ENCODE measurements around the gene CCT8L2.
"Not testable (repeated sequence)": the region's sequence is repeated elsewhere in the genome, so short reads cannot be mapped to it uniquely, and the experiment has no call there.

CCT8L2 gene

DNA sequence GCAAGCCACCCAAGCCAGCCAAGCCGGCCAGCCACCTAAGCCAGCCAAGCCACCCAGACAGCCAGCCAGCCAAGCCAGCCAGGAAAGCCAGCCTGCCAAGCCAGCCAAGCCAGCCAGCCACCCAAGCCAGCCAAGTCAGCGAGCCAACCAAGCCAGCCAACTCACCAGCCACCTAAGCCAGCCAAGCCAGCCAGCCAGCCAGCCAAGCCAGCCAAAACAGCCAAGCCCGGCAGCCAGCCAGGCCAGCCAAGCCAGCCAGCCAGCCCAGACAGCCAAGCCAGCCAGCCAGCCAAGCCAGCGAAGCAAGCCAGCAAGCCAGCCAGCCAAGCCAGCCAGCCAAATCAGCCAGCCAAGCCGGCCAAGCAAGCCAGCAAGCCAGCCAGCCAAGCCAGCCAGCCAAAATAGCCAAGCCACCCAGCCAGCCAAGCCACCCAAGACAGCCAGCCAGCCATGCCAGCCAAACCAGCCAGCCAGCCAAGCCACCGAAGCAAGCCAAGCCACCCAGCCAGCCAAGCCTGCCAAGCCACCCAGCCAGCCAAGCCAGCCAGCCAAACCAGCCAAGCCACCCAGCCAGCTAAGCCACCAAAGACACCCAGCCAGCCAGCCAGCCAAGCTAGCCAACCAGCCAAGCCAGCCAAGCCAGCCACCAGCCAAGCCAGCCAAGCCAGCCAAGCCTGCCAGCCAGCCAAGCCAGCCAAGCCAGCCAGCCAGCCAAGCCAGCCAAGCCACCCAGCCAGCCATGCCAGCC lies 27.6 kb downstream of the CCT8L2 start:
- H3K9me3 ChIP-seq (ENCODE audit: insufficient read depth, low read depth, low read length): peaks cover 25% of the 10 kb centered on the region; the same call in 1 of the 2 replicates
- WGBS: 76% methylated on average over 6 of the region's 6 CpGs
- not testable (repeated sequence) for H3K27me3 ChIP-seq (ENCODE audit: insufficient read depth, low read length)

DNA sequence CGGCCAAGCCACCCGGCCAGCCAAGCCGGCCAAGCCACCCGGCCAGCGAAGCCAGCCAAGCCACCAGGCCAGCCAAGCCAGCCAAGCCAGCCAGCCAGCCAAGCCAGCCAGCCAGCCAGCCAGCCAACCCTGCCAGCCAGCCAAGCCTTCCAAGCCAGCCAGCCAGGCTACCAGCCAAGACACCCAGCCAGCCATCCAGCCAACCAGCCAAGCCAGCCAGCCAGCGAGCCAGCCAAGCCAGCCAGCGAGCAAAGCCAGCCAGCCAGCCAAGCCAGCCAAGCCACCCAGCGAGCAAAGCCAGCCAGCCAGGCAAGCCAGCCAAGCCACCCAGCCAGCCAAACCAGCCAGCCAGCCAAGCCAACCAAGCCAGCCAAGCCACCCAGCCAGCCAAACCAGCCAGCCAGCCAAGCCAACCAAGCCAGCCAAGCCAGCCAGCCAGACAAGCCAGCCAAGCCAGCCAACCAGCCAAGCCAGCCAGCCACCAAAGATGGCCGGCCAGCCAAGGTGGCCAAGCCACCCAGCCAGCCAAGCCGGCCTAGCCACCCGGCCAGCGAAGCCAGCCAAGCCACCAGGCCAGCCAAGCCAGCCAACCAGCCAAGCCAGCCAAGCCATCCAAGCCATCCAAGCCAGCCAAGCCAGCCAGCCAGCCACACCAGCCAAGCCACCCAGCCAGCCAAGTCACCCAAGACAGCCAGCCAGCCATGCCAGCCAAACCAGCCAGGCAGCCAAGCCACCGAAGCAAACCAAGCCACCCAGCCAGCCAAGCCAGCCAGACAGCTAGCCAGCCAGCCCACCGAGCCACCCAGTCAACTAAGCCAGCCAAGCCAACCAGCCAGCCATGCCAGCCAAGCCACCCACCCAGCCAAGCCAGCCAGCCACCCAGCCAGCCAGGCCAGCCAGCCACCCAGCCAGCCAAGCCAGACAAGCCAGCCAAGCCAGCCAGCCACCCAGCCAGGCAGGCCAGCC lies 28.8 kb downstream of the CCT8L2 start:
- Histone ChIP-seq H3K27me3 (ENCODE audit: insufficient read depth, low read length) (no peaks in the 10 kb centered on the region), H3K9me3 (ENCODE audit: insufficient read depth, low read depth, low read length) (peaks cover 23% of the 10 kb centered on the region; the same call in 1 of the 2 replicates), H3K27ac (ENCODE audit: low read depth, low read length) (no peak overlapping the region), H3K36me3 (ENCODE audit: insufficient read depth, low read length) (no peaks in the 10 kb centered on the region), H3K4me3 (ENCODE audit: low read length) (no peak overlapping the region), H3K9ac (ENCODE audit: low read depth, low read length) (no peak overlapping the region), H3K4me1 (ENCODE audit: insufficient read depth, low read length) (no peaks in the 10 kb centered on the region)
- WGBS: 79% methylated on average over 14 of the region's 14 CpGs

More for the DNA sequence above, 27.6 kb downstream of the CCT8L2 start:
- H3K36me3 ChIP-seq (ENCODE audit: insufficient read depth, low read length); H3K27ac ChIP-seq (ENCODE audit: low read depth, low read length); H3K4me1 ChIP-seq (ENCODE audit: insufficient read depth, low read length); H3K4me3 ChIP-seq (ENCODE audit: low read length); H3K9ac ChIP-seq (ENCODE audit: low read depth, low read length): not testable (repeated sequence)

DNA sequence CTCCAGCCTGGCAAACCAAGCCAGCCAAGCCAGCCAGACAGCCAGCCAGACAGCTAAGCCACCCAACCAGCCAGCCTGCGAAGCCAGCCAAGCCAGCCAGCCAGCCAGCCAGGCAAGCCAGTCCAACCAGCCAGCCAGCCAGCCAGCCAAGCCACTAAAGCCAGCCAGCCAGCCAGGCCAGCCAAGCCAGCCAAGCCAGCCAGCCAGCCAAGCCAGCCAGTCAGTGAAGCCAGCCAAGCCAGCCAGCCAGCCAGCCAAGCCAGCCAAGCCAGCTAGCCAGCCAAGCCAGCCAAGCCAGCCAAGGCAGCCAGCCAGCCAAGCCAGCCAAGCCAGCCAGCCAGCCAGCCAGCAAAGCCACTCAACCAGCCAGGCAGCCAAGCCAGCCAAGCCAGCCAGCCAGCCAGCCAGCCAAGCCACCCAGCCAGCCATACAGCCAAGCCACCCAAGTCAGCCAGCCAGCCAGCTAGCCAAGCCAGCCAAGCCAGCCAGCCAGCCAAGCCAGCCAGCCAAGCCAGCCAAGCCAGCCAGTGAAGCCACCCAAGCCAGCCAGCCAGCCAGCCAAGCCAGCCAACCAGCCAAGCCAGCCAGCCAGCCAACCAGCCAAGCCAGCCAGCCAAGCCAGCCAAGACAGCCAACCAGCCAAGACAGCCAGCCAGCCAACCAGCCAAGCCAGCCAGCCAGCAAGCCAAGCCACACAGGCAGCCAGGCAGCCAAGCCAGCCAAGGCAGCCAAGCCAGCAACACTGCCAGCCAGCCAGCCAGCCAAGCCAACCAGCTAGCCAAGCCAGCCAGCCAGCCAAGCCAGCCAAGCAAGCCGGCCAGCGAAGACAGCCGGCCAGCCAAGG lies 29.7 kb downstream of the CCT8L2 start:
- no peak overlapping the region for H3K9ac ChIP-seq (ENCODE audit: low read depth, low read length)
- H3K36me3 ChIP-seq (ENCODE audit: insufficient read depth, low read length): no peaks in the 10 kb centered on the region
- H3K4me3 ChIP-seq (ENCODE audit: low read length): no peak overlapping the region
- peaks cover 17% of the 10 kb centered on the region; the same call in 1 of the 2 replicates for H3K9me3 ChIP-seq (ENCODE audit: insufficient read depth, low read depth, low read length)
- H3K4me1 ChIP-seq (ENCODE audit: insufficient read depth, low read length): no peaks in the 10 kb centered on the region
- no peak overlapping the region for H3K27ac ChIP-seq (ENCODE audit: low read depth, low read length)
- 69% methylated on average over 4 of the region's 4 CpGs for WGBS
- H3K27me3 ChIP-seq (ENCODE audit: insufficient read depth, low read length): no peaks in the 10 kb centered on the region

DNA sequence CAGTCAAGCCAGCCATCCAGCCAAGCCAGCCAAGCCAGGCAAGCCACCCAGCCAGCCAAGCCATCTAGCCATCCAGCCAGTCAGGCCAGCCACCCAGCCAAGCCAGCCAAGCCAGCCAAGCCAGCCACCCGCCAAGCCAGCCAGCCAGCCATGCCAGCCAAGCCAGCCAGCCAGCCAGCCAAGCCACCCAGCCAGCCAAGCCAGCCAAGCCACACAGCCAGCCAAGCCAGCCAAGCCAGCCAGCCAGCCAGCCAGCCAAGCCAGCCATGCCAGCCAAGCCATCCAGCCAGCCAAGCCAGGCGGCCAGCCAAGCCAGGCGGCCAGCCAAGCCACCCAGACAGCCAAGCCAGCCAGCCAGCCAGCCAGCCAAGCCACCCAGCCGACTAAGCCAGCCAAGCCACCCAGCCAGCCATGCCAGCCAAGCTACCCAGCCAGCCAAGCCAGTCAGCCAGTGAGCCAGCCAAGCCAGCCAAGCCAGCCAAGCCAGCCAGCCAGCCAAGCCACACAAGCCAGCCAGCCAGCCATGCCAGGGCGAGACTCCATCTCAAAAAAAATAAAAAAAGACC lies 31.4 kb downstream of the CCT8L2 start:
- H3K27ac ChIP-seq (ENCODE audit: low read depth, low read length); H3K27me3 ChIP-seq (ENCODE audit: insufficient read depth, low read length); H3K4me3 ChIP-seq (ENCODE audit: low read length); H3K36me3 ChIP-seq (ENCODE audit: insufficient read depth, low read length); H3K9ac ChIP-seq (ENCODE audit: low read depth, low read length); H3K4me1 ChIP-seq (ENCODE audit: insufficient read depth, low read length): not testable (repeated sequence)
- WGBS: 82% methylated on average over 5 of the region's 5 CpGs
- H3K9me3 ChIP-seq (ENCODE audit: insufficient read depth, low read depth, low read length): peaks cover 23% of the 10 kb centered on the region

DNA sequence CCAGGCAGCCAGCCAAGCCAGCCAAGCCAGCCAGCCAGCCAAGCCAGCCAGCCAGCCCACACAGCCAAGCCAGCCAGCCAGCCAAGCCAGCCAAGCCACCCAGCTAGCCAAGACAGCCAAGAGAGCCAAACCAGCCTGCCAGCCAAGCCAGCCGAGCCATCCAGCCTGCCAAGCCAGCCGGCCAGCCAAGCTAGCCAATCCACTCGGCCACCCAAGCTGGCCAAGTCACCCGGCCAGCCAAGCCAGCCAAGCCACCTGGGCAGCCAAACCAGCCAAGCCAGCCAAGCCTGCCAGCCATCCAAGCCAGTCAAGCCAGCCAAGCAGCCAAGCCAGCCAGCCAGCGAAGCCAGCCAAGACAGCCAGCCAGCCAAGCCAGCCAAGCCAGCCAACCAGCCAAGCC lies 32.0 kb downstream of the CCT8L2 start:
- not testable (repeated sequence) for H3K27me3 ChIP-seq (ENCODE audit: insufficient read depth, low read length); H3K9ac ChIP-seq (ENCODE audit: low read depth, low read length); H3K4me1 ChIP-seq (ENCODE audit: insufficient read depth, low read length); H3K27ac ChIP-seq (ENCODE audit: low read depth, low read length); H3K36me3 ChIP-seq (ENCODE audit: insufficient read depth, low read length); H3K4me3 ChIP-seq (ENCODE audit: low read length)
- 84% methylated on average over 5 of the region's 5 CpGs for WGBS
- peaks cover 23% of the 10 kb centered on the region for H3K9me3 ChIP-seq (ENCODE audit: insufficient read depth, low read depth, low read length)

DNA sequence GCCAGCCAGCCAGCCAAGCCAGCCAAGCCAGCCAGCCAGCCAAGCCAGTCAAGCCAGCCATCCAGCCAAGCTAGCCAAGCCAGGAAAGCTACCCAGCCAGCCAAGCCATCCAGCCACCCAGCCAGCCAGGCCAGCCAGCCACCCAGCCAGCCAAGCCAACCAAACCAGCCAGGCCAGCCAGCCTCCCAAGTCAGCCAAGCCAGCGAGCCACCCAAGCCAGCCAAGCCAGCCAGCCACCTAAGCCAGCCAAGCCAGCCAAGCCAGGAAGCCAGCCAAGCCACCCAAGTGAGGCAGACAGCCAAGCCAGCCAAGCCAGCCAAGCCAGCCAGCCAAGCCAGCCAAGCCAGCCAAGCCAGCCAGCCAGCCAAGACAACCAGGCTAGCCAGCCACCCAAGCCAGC lies 32.6 kb downstream of the CCT8L2 start:
- H3K9ac ChIP-seq (ENCODE audit: low read depth, low read length); H3K4me3 ChIP-seq (ENCODE audit: low read length); H3K27me3 ChIP-seq (ENCODE audit: insufficient read depth, low read length); H3K27ac ChIP-seq (ENCODE audit: low read depth, low read length); H3K4me1 ChIP-seq (ENCODE audit: insufficient read depth, low read length); H3K36me3 ChIP-seq (ENCODE audit: insufficient read depth, low read length): not testable (repeated sequence)
- H3K9me3 ChIP-seq (ENCODE audit: insufficient read depth, low read depth, low read length): peaks cover 26% of the 10 kb centered on the region
- WGBS: 38% methylated on average over 1 of the region's 1 CpG

DNA sequence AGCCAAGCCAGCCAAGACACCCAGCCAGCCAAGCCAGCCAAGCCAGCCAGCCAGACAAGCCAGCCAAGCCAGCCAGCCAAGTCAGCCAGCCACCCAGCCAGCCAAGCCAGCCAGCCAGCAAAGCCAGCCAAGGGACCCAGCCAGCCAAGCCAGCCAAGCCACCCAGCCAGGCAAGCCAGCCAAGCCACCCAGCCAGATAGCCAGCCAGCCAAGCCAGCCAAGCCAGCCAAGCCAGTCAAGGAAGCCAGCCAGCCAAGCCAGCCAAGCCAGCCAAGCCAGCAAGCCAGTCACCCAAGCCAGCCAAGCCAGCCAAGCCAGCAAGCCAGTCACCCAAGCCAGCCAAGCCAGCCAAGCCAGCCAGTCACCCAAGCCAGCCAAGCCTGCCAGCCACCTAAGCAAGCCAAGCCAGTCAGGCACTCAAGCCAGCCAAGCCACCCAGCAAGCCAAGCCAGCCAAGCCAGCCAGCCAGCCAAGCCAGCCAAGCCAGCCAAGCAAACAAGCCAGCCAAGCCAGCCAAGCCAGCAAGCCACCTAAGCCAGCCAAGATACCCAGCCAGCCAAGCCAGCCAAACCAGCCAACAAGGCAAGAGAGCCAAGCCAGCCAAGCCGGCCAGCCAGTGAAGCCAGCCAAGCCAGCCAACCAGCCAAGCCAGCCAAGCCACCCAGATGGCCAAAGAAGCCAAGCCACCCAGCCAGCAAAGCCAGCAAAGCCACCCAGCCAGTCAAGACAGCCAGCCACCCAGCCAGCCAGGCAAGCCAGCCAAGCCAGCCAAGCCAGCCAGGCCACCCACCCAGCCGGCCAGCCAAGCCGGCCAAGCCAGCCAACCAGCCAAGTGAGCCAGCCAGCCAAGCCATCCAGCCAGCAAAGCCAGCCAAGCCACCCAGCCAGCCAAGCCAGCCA lies 33.3 kb downstream of the CCT8L2 start:
- Histone ChIP-seq H3K4me1 (ENCODE audit: insufficient read depth, low read length) (no peaks in the 10 kb centered on the region), H3K36me3 (ENCODE audit: insufficient read depth, low read length) (no peaks in the 10 kb centered on the region), H3K27ac (ENCODE audit: low read depth, low read length) (no peak overlapping the region), H3K27me3 (ENCODE audit: insufficient read depth, low read length) (no peaks in the 10 kb centered on the region), H3K4me3 (ENCODE audit: low read length) (no peak overlapping the region), H3K9me3 (ENCODE audit: insufficient read depth, low read depth, low read length) (peaks cover 30% of the 10 kb centered on the region), H3K9ac (ENCODE audit: low read depth, low read length) (no peak overlapping the region)
- WGBS: 94% methylated on average over 3 of the region's 3 CpGs

DNA sequence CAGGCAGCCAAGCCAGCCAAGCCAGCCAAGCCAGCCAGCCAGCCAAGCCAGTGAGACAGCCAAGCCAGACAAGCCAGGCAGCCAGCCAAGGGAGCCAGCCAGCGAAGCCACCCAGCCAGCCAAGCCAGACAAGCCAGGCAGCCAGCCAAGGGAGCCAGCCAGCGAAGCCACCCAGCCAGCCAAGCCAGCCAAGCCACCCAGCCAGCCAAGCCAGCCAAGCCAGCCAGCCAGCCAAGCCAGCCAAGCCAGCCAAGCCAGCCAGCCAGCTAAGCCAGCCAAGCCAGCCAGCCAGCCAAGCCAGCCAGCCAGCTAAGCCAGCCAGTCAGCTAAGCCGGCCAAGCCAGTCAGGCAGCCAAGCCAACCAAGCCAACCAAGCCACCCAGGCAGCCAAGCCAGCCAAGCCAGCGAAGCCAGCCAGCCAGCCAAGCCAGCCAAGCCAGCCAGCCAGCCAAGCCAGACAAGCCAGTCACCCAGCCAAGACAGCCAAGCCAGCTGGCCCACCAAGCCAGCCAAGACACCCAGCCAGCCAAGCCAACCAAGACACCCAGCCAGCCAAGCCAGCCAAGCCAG lies 34.1 kb downstream of the CCT8L2 start:
- H3K9ac ChIP-seq (ENCODE audit: low read depth, low read length); H3K27me3 ChIP-seq (ENCODE audit: insufficient read depth, low read length); H3K4me3 ChIP-seq (ENCODE audit: low read length); H3K36me3 ChIP-seq (ENCODE audit: insufficient read depth, low read length); H3K27ac ChIP-seq (ENCODE audit: low read depth, low read length); H3K4me1 ChIP-seq (ENCODE audit: insufficient read depth, low read length): not testable (repeated sequence)
- H3K9me3 ChIP-seq (ENCODE audit: insufficient read depth, low read depth, low read length): peaks cover 30% of the 10 kb centered on the region
- 59% methylated on average over 4 of the region's 4 CpGs for WGBS

DNA sequence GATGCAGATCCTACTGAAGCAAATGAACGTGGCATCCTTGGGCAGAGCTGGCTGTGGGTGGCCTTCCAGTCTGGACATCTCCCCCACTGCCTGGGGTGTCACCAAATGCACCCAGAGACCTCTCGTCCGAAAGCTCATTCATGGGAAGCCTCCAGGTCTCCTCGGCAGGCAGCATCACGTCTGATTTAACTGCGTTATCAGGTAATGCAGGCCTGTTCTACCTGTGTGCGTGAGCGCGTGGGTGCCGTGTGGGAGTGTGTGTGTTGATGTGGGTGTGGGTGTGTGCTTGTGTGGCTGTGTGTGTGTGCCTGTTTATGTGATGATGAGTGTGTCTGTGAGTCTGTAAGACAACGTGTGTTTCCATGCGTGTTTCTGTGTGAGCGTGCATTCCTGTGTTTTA lies 35.1 kb downstream of the CCT8L2 start:
- H3K9ac ChIP-seq (ENCODE audit: low read depth, low read length); H3K27me3 ChIP-seq (ENCODE audit: insufficient read depth, low read length); H3K4me3 ChIP-seq (ENCODE audit: low read length); H3K4me1 ChIP-seq (ENCODE audit: insufficient read depth, low read length); H3K27ac ChIP-seq (ENCODE audit: low read depth, low read length); H3K36me3 ChIP-seq (ENCODE audit: insufficient read depth, low read length): not testable (repeated sequence)
- 87% methylated on average over 13 of the region's 13 CpGs for WGBS
- peaks cover 28% of the 10 kb centered on the region for H3K9me3 ChIP-seq (ENCODE audit: insufficient read depth, low read depth, low read length)

Measured in HUES64 (cell line).